ENCODE results near the gene NUDT5. TPM values are rescaled to one million over a fixed set of nuclear protein-coding genes. Genes with fewer than 3 reads are reported as not detected.

NUDT5 gene
- total RNA-seq, 2 experiments from 2014 or later = 71.4 to 74.8 TPM

- H3K27ac Mint-ChIP-seq = peak overlapping the region; percentile 92
- peaks cover 28% of the 10 kb centered on the region for H3K36me3 Mint-ChIP-seq
- POLR2A ChIA-PET = interaction anchor here (1.2 to 2.1 kb wide), 5 partner anchors 17 to 1103 kb away, joined by 3 to 20 read pairs (median 8); partner anchors contain the start of genes PHYH and UPF2
- H3K4me1 Mint-ChIP-seq = peaks cover 36% of the 10 kb centered on the region
- ATAC-seq (ENCODE audit: low read depth) (no peak), DNase-seq (no peak)
- H3K4me3 Mint-ChIP-seq = peak overlapping the region; percentile 92
- no peaks in the 10 kb centered on the region for H3K27me3 Mint-ChIP-seq
- no peaks in the 10 kb centered on the region for H3K9me3 Mint-ChIP-seq
These were observed 980 bp upstream of the NUDT5 start for GRCh38 chr10:12196531-12197211.

- Mint-ChIP-seq H3K4me3 (peak overlapping the region; percentile 92), H3K36me3 (peaks cover 19% of the 10 kb centered on the region), H3K27ac (peak overlapping the region; percentile 92), H3K4me1 (peaks cover 32% of the 10 kb centered on the region), H3K27me3 (no peaks in the 10 kb centered on the region), H3K9me3 (no peaks in the 10 kb centered on the region)
- DNase-seq = no peak
- POLR2A ChIA-PET = interaction anchor here (0.7 to 2.1 kb wide), 11 partner anchors 14 to 1105 kb away, joined by 3 to 20 read pairs (median 4); partner anchors contain the start of genes CAMK1D, DHTKD1, PHYH and UPF2
- ATAC-seq (ENCODE audit: low read depth) = peak; percentile 5
These were observed 449 bp downstream of the NUDT5 start for GRCh38 chr10:12195281-12195602.

- peak overlapping the region; percentile 92 for H3K27ac Mint-ChIP-seq
- ATAC-seq (ENCODE audit: low read depth) (no peak), DNase-seq (peak; percentile 53)
- peaks cover 35% of the 10 kb centered on the region for H3K4me1 Mint-ChIP-seq
- no peaks in the 10 kb centered on the region for H3K27me3 Mint-ChIP-seq
- peak overlapping the region; percentile 92 for H3K4me3 Mint-ChIP-seq
- POLR2A ChIA-PET = interaction anchor here (1.3 to 2.1 kb wide), 4 partner anchors 20 to 1105 kb away, joined by 5 to 20 read pairs (median 8); partner anchors contain the start of genes PHYH and UPF2
- no peaks in the 10 kb centered on the region for H3K9me3 Mint-ChIP-seq
- H3K36me3 Mint-ChIP-seq = peaks cover 19% of the 10 kb centered on the region
These were observed 879 bp downstream of the NUDT5 start for GRCh38 chr10:12194752-12195271.

GRCh38 chr10:12193193-12193592 is 2.5 kb downstream of the NUDT5 start:
- DNase-seq (no peak), ATAC-seq (ENCODE audit: low read depth) (no peak)
- H3K27ac Mint-ChIP-seq = peak overlapping the region; percentile 57
- H3K36me3 Mint-ChIP-seq = peaks cover 11% of the 10 kb centered on the region
- H3K4me1 Mint-ChIP-seq = peaks cover 32% of the 10 kb centered on the region
- H3K4me3 Mint-ChIP-seq = no peak overlapping the region
- POLR2A ChIA-PET = interaction anchor here (0.7 kb wide), 1 partner anchor 292 kb away, joined by 3 read pairs; no protein-coding TSS in a partner anchor
- H3K27me3 Mint-ChIP-seq = no peaks in the 10 kb centered on the region
- no peaks in the 10 kb centered on the region for H3K9me3 Mint-ChIP-seq

GRCh38 chr10:12191715-12192114 is 4.0 kb downstream of the NUDT5 start:
- DNase-seq = no peak
- no peaks in the 10 kb centered on the region for H3K9me3 Mint-ChIP-seq
- H3K36me3 Mint-ChIP-seq = peaks cover 16% of the 10 kb centered on the region
- H3K27ac Mint-ChIP-seq = peak overlapping the region; percentile 13
- H3K4me3 Mint-ChIP-seq = no peak overlapping the region
- H3K27me3 Mint-ChIP-seq = no peaks in the 10 kb centered on the region
- H3K4me1 Mint-ChIP-seq = peaks cover 35% of the 10 kb centered on the region
- ATAC-seq (ENCODE audit: low read depth) = no peak
- POLR2A ChIA-PET = no interaction called here

- Mint-ChIP-seq H3K9me3 (no peaks in the 10 kb centered on the region), H3K4me1 (peaks cover 40% of the 10 kb centered on the region), H3K27ac (no peak overlapping the region), H3K27me3 (no peaks in the 10 kb centered on the region), H3K36me3 (peaks cover 21% of the 10 kb centered on the region), H3K4me3 (no peak overlapping the region)
- POLR2A ChIA-PET = no interaction called here
- DNase-seq (no peak), ATAC-seq (ENCODE audit: low read depth) (no peak)
These were observed 6.3 kb downstream of the NUDT5 start for GRCh38 chr10:12189426-12189825.

- DNase-seq = no peak
- no peak for ATAC-seq (ENCODE audit: low read depth)
- no peaks in the 10 kb centered on the region for H3K27me3 Mint-ChIP-seq
- H3K36me3 Mint-ChIP-seq = peaks cover 22% of the 10 kb centered on the region
- H3K4me3 Mint-ChIP-seq = no peak overlapping the region
- no peak overlapping the region for H3K27ac Mint-ChIP-seq
- H3K9me3 Mint-ChIP-seq = no peaks in the 10 kb centered on the region
- POLR2A ChIA-PET = no interaction called here
- peaks cover 34% of the 10 kb centered on the region for H3K4me1 Mint-ChIP-seq
These were observed 7.0 kb downstream of the NUDT5 start for GRCh38 chr10:12188656-12189055.

GRCh38 chr10:12187321-12187905 is 8.3 kb downstream of the NUDT5 start:
- H3K27ac Mint-ChIP-seq = peak overlapping the region; percentile 60
- peaks cover 25% of the 10 kb centered on the region for H3K36me3 Mint-ChIP-seq

GRCh38 chr10:12186323-12186722 is 9.4 kb downstream of the NUDT5 start:
- no peak overlapping the region for H3K4me3 Mint-ChIP-seq
- DNase-seq (no peak), ATAC-seq (ENCODE audit: low read depth) (no peak)
- no peaks in the 10 kb centered on the region for H3K27me3 Mint-ChIP-seq
- POLR2A ChIA-PET = no interaction called here
- peaks cover 25% of the 10 kb centered on the region for H3K4me1 Mint-ChIP-seq
- H3K36me3 Mint-ChIP-seq = peaks cover 33% of the 10 kb centered on the region
- H3K27ac Mint-ChIP-seq = peak overlapping the region; percentile 63
- H3K9me3 Mint-ChIP-seq = no peaks in the 10 kb centered on the region

More at GRCh38 chr10:12187321-12187905, 8.3 kb downstream of the NUDT5 start:
- no peaks in the 10 kb centered on the region for H3K9me3 Mint-ChIP-seq
- H3K4me3 Mint-ChIP-seq = no peak overlapping the region
- H3K27me3 Mint-ChIP-seq = no peaks in the 10 kb centered on the region
- ATAC-seq (ENCODE audit: low read depth) = no peak
- no peak for DNase-seq
- POLR2A ChIA-PET = no interaction called here
- H3K4me1 Mint-ChIP-seq = peaks cover 28% of the 10 kb centered on the region

GRCh38 chr10:12184165-12184564 is 11.5 kb downstream of the NUDT5 start:
- no peak for DNase-seq
- Mint-ChIP-seq H3K36me3 (peaks cover 31% of the 10 kb centered on the region), H3K4me1 (peaks cover 30% of the 10 kb centered on the region)

GRCh38 chr10:12181065-12181775 is 14.5 kb downstream of the NUDT5 start:
- peak overlapping the region; percentile 91 for H3K27ac Mint-ChIP-seq
- peak; percentile 100 for ATAC-seq (ENCODE audit: low read depth)
- POLR2A ChIA-PET = interaction anchor here (1.0 kb wide), 1 partner anchor 14 kb away, joined by 3 read pairs; the partner anchor contains the start of genes CDC123 and NUDT5
- peak overlapping the region; percentile 63 for H3K4me3 Mint-ChIP-seq
- H3K9me3 Mint-ChIP-seq = no peaks in the 10 kb centered on the region
- H3K27me3 Mint-ChIP-seq = no peaks in the 10 kb centered on the region
- H3K36me3 Mint-ChIP-seq = peaks cover 24% of the 10 kb centered on the region
- H3K4me1 Mint-ChIP-seq = peaks cover 23% of the 10 kb centered on the region
- DNase-seq = peak; percentile 64

More at GRCh38 chr10:12184165-12184564, 11.5 kb downstream of the NUDT5 start:
- H3K4me3 Mint-ChIP-seq = no peak overlapping the region
- H3K9me3 Mint-ChIP-seq = no peaks in the 10 kb centered on the region
- no peaks in the 10 kb centered on the region for H3K27me3 Mint-ChIP-seq
- no peak for ATAC-seq (ENCODE audit: low read depth)
- POLR2A ChIA-PET = no interaction called here
- H3K27ac Mint-ChIP-seq = no peak overlapping the region

GRCh38 chr10:12180221-12180974 is 15.3 kb downstream of the NUDT5 start:
- H3K9me3 Mint-ChIP-seq = no peaks in the 10 kb centered on the region
- H3K27me3 Mint-ChIP-seq = no peaks in the 10 kb centered on the region
- peak overlapping the region; percentile 91 for H3K27ac Mint-ChIP-seq
- peaks cover 18% of the 10 kb centered on the region for H3K4me1 Mint-ChIP-seq
- no peak overlapping the region for H3K4me3 Mint-ChIP-seq
- POLR2A ChIA-PET = interaction anchor here (2.2 kb wide), 1 partner anchor 15 kb away, joined by 8 read pairs; the partner anchor contains the start of genes CDC123 and NUDT5
- DNase-seq (no peak), ATAC-seq (ENCODE audit: low read depth) (no peak)
- H3K36me3 Mint-ChIP-seq = peaks cover 23% of the 10 kb centered on the region
